CD4-positive, alpha-beta T cell treated with Interleukin-10 for 1 hour (primary cell): ENCODE measurements around the gene SLC9A4.

ENCODE experiments used
- DNase-seq: peaks from one replicate; pipeline ENCODE4 v3.0.0-alpha.2; 2020

The SLC9A4 gene

DNA sequence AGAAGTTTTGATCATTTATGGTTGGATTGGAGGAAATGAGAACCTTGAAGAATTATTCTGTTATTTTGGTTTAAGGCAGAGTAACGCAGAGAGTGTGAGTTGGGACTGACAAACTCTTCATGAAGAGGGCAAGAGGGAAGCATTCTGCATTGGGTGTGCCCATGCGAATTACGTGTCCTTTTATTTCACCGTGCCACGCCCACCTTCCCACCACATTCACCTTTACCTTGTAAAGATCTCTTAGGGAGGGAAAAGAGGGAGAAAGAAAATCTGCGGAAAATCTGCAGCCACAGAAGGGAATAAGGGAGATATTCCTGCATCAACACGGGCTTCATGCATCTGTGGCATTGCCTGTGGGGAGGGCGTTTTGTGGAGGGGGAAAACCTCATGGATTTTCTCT, 31.8 kb downstream of the SLC9A4 start:
- no peak for DNase-seq

DNA sequence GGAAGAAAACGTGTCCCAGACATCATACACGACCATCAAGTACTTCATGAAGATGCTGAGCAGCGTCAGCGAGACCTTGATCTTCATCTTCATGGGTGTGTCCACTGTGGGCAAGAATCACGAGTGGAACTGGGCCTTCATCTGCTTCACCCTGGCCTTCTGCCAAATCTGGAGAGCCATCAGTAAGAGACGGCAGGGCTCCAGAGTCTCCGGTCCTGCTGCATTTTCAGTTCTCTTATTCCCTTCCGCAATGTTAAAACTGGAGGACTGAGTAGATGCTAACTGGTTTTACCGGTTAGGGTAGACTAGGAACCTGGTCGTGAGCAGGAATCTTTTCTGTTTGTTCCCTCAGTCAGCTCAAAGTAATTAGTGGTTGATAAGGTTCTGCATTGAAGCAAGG, 32.3 kb downstream of the SLC9A4 start:
- DNase-seq, result peak; percentile 3

DNA sequence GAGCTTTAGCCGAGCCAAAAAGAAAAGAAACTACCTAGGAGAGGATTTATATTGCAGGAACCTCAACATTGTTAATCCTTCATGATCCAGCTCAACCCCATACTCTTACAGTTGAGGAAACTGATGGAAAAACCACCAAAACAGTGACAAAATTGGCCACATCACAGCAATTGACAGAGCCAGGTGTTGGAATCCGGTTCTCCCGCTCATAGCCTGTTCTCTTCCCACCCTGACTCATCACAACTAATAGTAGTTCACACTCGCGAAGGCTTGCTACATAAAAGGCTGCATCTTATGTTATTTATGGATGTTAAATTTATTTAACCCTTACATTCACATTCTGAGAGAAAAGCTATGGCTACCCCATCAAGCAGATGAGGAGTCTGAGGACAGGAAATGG, 33.7 kb downstream of the SLC9A4 start:
- no peak for DNase-seq

DNA sequence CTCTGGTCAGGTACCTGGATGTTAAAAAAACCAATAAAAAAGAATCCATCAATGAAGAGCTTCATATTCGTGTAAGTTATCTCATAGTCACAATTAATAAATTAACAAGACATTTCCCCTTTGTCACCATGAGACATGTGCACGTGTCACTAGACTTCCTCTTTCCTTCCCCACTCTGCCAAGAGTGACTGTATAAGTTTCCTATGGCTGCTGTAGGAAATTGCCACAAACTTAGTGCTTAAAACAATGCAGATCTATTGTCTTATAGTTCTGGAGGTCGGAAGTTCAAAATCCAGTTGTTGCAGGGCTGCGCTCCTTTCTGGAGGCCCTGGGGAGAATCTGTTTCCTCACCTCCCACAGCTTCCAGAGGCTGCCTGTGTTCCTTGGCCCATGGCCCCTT, 35.8 kb downstream of the SLC9A4 start:
- DNase-seq, result no peak

DNA sequence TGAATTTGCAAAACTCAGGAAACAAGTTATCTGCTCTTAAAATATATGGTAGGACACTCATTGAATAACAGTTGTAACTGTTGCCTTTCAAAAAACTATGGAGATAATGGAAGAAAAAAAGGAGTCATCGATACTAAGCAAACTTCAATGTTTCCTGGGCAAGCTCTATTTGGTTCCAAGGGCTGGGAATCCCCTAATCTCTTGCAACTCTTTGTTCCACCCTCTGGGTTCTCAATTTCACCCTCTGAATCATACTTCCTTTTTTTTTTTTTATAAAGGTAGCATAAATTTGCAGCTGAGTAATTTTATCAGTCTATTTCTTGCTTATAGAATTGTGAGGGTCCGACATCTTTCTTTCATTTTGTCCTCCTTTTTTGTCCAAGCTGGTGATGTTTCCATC, 36.7 kb downstream of the SLC9A4 start:
- DNase-seq, result no peak

DNA sequence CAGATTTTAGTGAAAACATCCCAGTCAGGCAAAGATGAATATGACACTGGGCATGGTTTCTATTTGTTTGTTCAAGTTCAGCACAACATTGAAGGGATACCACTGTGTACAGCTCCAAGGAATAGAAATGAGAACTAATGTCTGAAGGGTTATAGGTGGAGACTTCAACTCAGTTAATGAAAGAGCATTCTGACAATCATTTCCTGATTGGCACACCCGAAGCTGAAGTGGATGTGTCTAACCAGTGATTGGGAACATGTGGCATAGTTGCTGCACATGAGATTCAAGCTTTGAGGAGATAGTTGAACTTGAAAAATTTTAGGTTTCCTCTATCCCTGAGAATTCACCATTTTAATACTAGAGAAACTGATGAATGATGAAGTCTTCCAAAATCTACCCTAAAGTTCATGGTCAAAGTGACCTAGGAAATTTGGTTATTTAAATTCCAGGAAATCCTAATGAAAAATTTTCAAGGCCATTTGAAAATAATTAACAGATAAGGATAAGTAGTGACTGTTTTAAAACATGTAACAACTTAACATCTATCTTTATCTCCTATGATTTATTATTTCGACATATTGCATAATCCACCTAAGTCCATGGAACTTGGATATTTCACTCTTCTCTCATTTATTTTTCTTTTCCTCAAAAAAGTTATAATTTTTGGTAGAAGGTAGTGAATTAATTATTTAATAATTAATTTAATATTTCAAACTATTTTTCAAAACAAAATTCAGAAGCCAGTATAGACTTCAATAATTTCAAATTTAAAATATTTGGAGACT, 38.0 kb downstream of the SLC9A4 start:
- no peak for DNase-seq

DNA sequence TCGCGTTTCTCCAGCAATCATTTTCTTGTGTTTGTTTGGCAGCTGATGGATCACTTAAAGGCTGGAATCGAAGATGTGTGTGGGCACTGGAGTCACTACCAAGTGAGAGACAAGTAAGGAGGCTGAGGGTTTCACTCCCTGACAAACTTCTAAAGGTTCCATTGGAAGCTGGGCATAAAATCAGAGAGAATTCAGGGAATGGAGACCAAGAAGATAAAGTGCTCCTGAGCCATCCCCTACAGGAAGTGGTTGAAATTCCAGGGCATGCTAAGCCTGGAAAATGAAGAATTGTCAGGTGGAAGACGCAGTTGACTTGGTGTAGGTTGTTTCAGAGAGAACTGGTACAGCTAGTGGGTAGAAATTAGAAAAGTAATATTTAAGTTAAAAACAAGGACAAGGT, 39.1 kb downstream of the SLC9A4 start:
- DNase-seq, result no peak

DNA sequence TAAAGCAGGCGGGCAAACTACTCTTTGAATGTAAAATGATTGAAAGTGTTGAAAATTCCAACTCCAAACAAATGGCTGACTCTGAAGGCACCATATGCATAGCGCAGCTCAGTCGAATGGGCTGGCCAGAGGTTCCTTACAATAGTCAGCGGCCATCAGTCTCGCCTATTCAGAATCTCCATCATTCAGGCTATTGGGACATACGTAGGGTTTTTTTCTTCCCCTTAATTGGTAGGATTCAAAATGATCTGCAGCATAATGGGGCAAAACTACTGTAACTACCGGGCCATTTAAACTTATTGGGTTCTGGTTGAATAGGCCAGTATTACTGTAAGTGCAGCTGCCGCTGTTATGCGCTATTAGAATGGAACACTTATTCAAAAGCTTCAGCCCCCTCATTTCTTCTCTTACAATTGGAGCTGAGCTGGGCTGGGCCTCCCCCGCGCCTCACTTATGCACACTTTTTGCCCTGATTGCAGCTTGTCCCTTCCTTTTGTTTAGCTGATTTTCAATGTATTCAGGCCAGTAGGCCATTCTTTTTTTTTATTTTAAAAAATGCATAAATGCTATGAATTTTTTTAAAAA, 40.4 kb downstream of the SLC9A4 start:
- DNase-seq, result no peak

DNA sequence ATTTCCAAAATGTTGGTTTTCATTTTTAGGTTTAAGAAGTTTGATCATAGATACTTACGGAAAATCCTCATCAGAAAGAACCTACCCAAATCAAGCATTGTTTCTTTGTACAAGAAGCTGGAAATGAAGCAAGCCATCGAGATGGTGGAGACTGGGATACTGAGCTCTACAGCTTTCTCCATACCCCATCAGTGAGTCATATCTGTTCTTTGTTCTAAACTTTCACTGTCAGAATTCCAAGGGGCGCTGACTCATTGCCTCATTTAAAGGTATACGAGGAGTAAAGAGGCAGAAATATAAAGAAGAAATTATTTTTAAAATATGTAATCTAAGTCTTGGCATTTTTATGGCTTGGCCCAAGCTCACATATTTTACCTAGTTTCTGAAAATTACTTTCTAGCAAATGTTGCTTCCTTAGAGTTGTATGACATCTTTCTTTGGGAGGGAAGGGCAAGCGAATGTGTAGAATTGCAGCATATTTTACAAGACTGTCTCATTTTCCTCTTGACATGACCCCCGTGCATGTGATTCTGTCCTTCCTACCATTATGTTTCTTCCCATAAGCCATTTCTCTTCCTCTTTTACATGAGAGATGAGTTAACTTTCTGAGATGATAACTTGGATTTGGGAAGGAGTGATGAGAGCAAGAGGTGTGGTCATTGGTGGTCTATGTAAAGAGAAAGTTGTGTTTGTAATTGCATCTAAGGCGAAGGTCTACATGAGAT, 41.2 kb downstream of the SLC9A4 start:
- no peak for DNase-seq

DNA sequence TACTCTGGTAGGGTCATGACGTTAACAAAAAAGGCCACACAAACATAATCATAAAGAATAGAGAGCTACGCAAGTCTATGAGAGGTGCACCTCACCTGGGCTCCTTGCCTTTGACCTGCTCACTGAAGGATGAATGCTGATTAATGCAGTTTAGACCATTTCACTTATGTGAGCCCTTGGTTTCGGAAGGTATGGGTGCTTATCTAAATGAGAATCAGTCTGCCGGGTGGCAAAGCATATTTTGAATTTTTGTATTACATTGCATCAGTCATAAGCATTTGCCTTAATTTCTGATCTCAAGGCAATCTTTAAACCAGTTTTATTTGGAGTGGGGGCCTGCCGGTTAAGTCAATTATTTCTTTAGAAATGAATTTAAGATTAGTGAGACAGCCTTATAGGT, 42.8 kb downstream of the SLC9A4 start:
- no peak for DNase-seq

DNA sequence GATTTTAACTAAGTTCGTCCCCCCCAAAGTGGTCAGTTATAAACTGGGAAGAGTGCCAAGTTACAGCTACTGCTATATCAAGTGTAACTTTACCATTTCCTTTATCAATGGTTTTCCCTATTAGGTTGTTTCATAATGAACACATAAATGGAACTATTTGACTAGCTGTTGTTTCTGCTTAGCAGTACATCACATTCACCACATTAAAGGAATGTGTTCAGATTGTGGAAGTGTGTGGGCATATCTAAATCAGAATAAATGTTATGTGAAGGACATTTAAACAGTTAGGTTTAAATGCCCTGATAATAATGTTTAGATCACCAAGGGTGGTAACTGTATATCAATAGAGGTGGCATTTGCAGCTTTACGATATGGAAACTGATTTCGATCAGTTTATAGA, 45.1 kb downstream of the SLC9A4 start:
- DNase-seq, result no peak

DNA sequence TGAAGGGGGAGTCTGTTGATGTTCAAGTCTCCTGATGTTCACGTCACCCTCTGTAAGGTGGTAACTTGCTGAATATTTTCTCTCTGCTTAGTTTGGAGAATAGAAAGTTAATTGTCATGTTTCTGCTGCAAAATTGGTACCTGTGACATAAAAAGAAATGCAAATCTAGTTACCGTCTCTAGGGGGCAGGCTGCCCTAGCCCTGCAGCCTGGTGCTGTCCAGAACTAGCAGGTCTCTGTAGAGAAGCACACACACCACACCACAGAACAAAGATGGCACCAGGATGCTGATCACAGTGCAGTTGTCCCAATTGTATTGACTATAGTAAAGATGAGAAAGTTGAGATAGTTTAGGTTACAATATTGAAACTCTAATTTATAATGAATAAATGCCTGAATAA, 47.0 kb downstream of the SLC9A4 start:
- peak; percentile 19 for DNase-seq

DNA sequence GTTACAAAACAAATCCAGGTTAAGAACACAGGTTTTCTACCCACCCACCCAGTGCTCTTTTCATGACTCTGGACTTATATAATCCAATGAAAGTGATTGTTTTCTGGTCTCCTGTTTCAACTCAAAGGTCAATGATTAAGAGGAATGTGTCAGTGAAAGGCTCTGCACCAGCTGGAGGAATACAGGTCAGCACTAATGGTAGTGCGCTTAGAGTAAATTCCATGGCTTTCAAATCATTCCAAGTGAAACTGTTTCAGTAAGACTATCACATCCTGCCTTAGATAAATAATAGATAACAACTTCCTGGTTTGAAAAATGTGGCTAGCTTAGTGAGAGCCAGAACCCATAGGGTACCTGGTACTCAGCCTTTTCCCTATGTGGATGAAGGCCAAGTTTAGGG, 47.8 kb downstream of the SLC9A4 start:
- DNase-seq, result no peak

DNA sequence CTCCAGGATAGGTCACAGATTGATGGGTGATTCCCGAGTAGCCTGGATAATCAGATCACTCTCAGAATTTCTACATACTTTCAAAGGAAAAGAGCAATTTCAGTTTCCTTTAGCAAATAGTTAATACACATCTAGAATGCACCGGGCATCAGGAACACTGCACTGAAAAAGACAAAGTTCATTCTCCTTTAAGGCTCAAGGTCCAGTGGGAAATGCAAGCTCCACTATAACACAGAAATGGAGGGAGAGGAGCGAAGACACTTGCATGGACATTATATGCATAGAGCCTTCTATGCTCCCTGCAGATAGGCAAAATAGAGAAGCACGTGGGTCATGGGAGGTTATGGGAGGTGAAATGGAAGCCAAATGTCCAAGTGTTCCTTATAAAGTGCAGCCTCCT, 49.1 kb downstream of the SLC9A4 start:
- no peak for DNase-seq

DNA sequence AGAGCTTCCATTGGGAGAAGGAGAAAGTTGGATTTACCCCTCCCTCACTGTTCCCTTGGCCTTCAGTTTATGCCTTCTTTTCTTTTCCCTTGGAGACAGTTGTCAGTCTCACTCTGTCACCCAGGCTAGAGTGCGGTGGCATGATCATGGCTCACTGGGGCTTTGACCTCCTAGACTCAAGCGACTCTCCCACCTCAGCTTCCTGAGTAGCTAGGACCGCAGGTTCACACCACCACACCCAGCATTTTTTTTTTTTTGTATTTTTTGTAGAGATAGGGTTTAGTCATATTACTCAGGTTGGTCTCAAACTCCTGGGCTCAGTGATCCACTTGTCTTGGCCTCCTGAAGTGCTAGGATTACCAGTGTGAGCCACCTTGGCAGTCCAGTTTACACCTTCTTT, 49.9 kb downstream of the SLC9A4 start:
- DNase-seq, result peak; percentile 12

DNA sequence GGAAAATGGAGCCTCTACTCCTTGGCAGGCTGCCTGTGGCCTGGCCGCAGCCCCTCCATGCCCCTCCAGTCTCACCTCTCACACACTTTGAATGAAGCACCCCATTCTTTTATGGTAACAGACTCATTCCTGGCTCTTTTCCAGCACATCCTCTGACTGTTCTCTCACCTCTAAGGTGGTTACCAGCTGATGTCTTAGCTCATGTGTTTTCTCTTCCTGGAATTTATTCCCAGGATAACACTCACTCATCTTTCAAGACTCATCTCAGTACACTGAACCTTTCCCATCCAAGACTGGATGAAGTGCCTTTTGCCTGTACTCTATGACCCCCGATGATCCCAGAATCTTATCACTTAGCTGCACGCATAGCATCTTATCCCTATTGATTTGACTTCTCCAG, 50.6 kb downstream of the SLC9A4 start:
- no peak for DNase-seq

DNA sequence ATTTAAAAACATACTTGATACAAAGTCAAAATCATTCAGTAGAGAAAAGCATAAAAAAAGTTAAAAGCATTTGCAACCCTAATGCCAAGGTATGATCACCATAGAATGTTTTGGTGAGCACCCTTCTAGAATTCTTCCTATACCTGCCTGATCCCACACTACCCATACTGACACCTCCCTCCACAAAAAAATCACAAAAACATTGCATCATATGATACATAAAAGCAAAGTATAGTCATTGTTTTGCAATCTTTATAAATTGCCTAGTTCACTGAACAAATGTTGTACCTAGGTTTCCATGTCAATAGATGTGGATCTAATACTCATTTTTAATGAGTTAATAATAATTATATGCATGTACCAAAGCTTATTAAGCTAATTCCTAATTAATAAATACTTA, 54.1 kb downstream of the SLC9A4 start:
- DNase-seq, result no peak

DNA sequence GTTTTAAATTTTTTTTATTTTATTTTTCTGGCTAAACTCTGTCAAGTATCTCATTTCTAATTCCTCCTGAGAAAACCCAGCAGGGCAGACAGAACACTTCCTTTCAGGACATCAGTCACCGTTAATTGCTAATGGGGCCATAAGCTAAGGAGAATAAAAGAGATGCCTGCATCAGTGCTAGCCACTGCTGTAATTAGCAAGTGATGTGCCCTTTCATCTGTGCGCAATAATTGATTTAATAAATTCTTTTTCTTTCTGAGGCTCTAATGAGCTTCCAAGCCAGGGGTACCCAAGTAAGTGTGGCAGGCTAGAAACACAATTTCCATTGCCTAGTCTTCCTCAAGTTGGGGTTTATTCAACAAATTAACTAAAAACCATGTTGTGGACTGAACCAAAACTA, 65.5 kb downstream of the SLC9A4 start:
- DNase-seq, result no peak

DNA sequence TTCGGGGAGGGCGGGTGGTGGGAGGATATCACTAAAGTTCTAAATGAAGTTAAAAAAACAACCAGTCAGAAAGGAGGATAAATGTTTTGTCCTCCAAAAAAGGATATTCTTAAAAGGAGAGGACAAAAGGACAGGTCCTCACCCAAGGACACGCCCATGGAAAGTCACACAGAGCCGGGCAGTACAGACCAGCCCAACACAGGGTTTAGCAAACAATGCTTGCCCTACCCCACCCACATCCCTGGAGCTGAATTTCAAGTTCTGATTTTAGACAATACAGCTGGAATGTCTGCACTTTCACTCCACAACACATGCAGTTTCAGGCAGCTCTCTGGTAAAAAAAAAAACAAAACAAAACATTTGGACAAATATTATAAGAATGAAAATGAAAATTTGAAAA, 67.9 kb downstream of the SLC9A4 start:
- DNase-seq, result no peak

DNA sequence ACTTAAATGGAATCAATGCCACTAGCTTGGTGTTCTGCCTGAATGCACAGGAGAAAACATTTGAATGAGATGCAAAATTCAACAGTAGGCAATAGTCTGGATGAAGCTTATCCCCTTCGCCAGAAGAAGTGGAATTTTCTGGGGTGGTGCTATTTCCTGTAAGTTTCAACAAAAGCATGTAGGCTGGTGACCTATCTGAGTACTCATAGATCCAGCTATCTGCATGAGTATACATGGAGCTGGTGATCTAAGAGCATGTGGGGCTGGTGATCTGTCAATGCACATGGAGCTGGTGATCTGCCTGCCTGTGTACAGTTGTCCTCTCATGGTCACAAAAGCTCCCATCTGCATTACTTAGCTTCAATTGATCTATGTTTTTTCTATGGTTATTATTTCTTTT, 71.2 kb downstream of the SLC9A4 start:
- DNase-seq, result no peak

DNA sequence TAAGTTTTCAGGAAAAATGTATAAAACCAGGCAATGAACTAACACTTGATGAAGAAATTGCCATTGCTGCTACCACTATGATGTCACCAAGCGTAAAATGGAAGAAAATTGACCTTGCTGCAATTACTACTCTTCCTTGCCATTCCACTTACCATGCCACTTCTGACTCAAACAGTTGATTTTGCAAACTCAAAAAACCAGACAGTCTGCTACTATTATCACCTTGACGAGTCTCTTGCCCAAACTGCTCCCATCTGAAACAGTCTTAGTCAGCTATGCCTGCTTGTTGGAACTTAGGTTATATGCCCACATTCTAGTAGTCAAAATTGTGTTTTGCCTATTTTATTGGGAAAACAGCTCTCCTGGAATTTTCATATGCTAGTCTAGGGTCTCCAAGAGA, 74.4 kb downstream of the SLC9A4 start:
- DNase-seq, result no peak

DNA sequence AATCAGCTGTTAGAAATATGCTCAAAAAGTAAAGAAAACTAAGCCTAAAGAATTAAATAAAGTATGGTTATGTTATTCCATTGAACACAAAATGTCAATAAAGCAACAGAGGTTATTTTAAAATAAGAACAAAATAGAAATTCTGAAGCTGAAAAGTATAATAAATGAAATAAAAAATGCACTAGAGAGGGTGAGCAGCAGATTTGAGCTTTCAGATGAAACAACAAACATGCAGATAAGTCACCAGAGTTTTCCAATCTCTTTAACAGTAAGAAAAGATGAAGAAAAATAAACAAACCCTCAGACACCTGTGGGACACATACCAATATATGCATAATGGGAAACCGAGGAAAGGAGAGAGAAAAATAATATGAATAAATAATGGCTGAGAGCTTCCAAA, 76.0 kb downstream of the SLC9A4 start:
- no peak for DNase-seq

DNA sequence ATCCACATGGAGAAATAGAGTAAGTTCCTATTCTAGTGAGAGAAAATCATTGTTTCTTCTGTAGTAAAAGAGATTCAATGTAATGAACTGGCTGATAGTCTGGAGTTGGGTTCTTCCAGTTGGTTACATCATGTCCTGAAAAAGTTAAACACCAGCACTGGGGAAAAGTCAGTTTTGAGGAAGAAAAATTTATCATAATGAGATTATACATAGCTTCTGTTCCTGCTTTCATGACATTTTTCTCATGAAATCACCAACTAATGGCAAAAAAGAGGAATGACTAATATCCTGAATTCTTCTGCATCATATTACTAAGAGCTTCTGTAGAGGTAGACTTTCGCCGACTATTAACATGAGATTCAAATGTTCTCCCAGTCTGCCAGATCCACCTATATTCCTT, 77.1 kb downstream of the SLC9A4 start:
- DNase-seq, result no peak

DNA sequence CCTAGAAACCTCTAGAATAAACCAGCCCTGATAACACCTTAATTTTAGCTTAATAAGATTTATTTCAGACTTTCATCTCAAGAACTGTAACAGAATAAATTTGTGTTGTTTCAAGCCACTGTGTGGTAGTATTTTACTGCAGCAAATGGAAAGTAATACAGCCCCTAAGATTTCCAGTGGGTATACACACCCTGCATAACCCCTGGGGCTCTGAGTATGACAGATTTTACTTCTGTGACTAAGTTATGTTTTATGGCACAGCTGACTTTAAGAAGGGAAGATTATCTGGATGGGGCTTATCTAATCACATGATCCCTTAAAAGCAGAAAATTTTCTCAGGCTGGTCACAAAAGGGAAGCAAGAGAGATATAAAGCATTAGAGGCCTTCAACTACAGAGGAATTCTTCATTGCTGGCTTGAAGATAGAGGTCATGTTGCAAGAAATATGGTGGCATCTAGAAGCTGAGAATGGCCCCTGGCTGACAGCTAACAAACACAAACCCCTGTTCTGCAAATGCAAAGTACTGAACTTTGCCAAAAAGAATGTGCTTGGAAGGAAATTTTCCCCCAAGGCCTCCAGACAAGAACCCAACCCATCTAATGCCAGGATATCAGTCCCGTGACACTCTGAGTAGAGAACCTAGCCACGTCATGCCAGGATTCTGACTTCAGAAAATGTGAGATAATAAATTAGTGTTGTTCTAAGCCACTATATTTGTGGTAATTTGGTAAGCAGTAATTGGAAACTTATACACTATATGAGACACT, 78.5 kb downstream of the SLC9A4 start:
- DNase-seq, result no peak
